K562 (cell line): ENCODE data around the gene KAZN. TPM values are rescaled to one million over a fixed set of nuclear protein-coding genes. Genes with fewer than 3 reads are reported as not detected.

Experiments used
- ATAC-seq: fragments of 200-7000 bp; cut with Tn5 transposase; 3 replicates; pipeline ENCODE4 v1.9.1; 2020; ENCODE audit warnings: moderate library complexity
- BruUV-seq: library from RNA; stranded (reverse); fragments of 400-500 nt; replicated peaks from 2 replicates; lab custom pipeline; 2021; lab: Mats Ljungman, UMichigan
- CTCF ChIA-PET: fragments of 300-600 bp; formaldehyde crosslinking; extraction: SDS; loops from one replicate; lab custom pipeline; 2021; ENCODE audit warnings: low intra/inter-chr PET ratio; lab: Yijun Ruan, JAX
- POLR2A ChIA-PET: fragments of 300-600, 350-650 bp; sonication (Branson Sonifier 250); formaldehyde crosslinking; extraction: SDS; loops from one replicate; lab custom pipeline; 2021; ENCODE audit warnings: antibody characterized with exemption, inconsistent platforms; lab: Yijun Ruan, JAX
- DNase-seq, 4 experiments: peaks; one replicate each; pipeline versions ENCODE4 v3.0.0 to v3.0.0-alpha.2; 2011 to 2018; ENCODE audit warnings: low spot score in 3 of 4, mixed read lengths in 3 of 4; ENCODE audit errors: extremely low read depth in 1 of 4
- FAIRE-seq: peaks from 2 replicates; lab custom pipeline; 2011; peaks lifted over from hg19 to GRCh38; lab: Jason Lieb, UNC
- H2AFZ ChIP-seq: 2 replicates; pipeline ENCODE4 v1.6.0; 2011; ENCODE audit warnings: low read depth, low read length, control low read depth, inconsistent platforms
- H3K27ac ChIP-seq: fragments of 200-600 bp; 3 replicates; pipeline ENCODE4 v1.8.0; 2011; ENCODE audit warnings: low read depth, mild to moderate bottlenecking, control low read depth, inconsistent platforms, low read length, moderate library complexity, mixed read lengths; ENCODE audit errors: extremely low read depth
- H3K27me3 ChIP-seq, 2 experiments: fragments of 300-600 bp in 1 of 2; 2 replicates in 1 of 2; 3 replicates in 1 of 2; pipeline versions ENCODE4 v1.6.0 to v1.8.0; 2011; ENCODE audit warnings: inconsistent platforms in 2 of 2, low read length in 2 of 2, mild to moderate bottlenecking in 1 of 2, mixed read lengths in 1 of 2, moderate library complexity in 1 of 2; ENCODE audit not compliant: control insufficient read depth in 2 of 2, insufficient read depth in 2 of 2
- H3K36me3 ChIP-seq: fragments of 300-600 bp; 3 replicates; pipeline ENCODE4 v1.8.0; 2011; ENCODE audit warnings: mild to moderate bottlenecking, low read length, inconsistent platforms; ENCODE audit not compliant: control insufficient read depth, insufficient read depth
- H3K4me1 ChIP-seq, 2 experiments: fragments of 200-600 bp in 1 of 2; replicated peaks in 1 of 2; 2 replicates in 1 of 2; 3 replicates in 1 of 2; pipeline versions ENCODE4 v1.5.1 to v1.8.0; 2011; ENCODE audit warnings: inconsistent platforms in 2 of 2, low read length in 2 of 2, mild to moderate bottlenecking in 1 of 2, mixed read lengths in 1 of 2, moderate library complexity in 1 of 2; ENCODE audit not compliant: control insufficient read depth in 2 of 2, insufficient read depth in 2 of 2
- H3K4me2 ChIP-seq: 2 replicates; pipeline ENCODE4 v1.6.1; 2011; ENCODE audit warnings: low read length, control low read depth, inconsistent platforms, mixed read lengths; ENCODE audit not compliant: insufficient read depth
- H3K4me3 ChIP-seq: fragments of 200-600 bp; sonication (generic), shearing (Covaris generic); 2 replicates; pipeline ENCODE4 v1.5.1; 2016; ENCODE audit warnings: control low read depth, inconsistent platforms
- H3K79me2 ChIP-seq: fragments of 200-600 bp; 3 replicates; pipeline ENCODE4 v1.8.0; 2011; ENCODE audit warnings: low read length, inconsistent platforms; ENCODE audit not compliant: control insufficient read depth, insufficient read depth
- H3K9ac ChIP-seq, 2 experiments: 2 replicates each; pipeline versions ENCODE4 v1.6.0 to v1.6.1; 2011; ENCODE audit warnings: low read depth in 2 of 2, low read length in 2 of 2, control low read depth in 1 of 2, inconsistent platforms in 1 of 2, mild to moderate bottlenecking in 1 of 2, mixed read lengths in 1 of 2; ENCODE audit not compliant: insufficient read depth in 1 of 2
- H3K9me1 ChIP-seq: one replicate; pipeline ENCODE4 v1.6.0; 2011; ENCODE audit warnings: inconsistent platforms, mild to moderate bottlenecking, low read length, moderate library complexity; ENCODE audit not compliant: control insufficient read depth, insufficient read depth
- H3K9me3 ChIP-seq: replicated peaks from 2 replicates; pipeline ENCODE4 v1.5.1; 2011; ENCODE audit warnings: low read depth, low read length, inconsistent platforms; ENCODE audit not compliant: control insufficient read depth, insufficient read depth
- H4K20me1 ChIP-seq: replicated peaks from 2 replicates; pipeline ENCODE4 v1.6.1; 2011; ENCODE audit warnings: low read length, inconsistent platforms, mixed read lengths; ENCODE audit not compliant: control insufficient read depth, insufficient read depth
- CTCF ChIP-seq, 3 experiments: IDR thresholded peaks in 2 of 3; conservative IDR thresholded peaks in 1 of 3; 2 replicates each; pipeline ENCODE4 v1.5.1; 2011 to 2012; ENCODE audit warnings: low read length in 3 of 3, mild to moderate bottlenecking in 3 of 3, control low read depth in 2 of 3, improper control_type of control experiment in 1 of 3, inconsistent platforms in 1 of 3, low read depth in 1 of 3, mixed read lengths in 1 of 3, moderate library complexity in 1 of 3; ENCODE audit not compliant: insufficient read depth in 2 of 3
- MEIS2 ChIP-seq: fragments of 450-650 bp; IDR thresholded peaks from 2 replicates; pipeline ENCODE4 v1.6.1; 2014; ENCODE audit warnings: mild to moderate bottlenecking; ENCODE audit not compliant: partially characterized antibody
- MNT ChIP-seq, 2 experiments: fragments of 450-650 bp; conservative IDR thresholded peaks; 2 replicates each; pipeline ENCODE4 v1.6.1; 2017; ENCODE audit warnings: mild to moderate bottlenecking in 2 of 2, moderate library complexity in 2 of 2
- RAD21 ChIP-seq, 2 experiments: fragments of 250-450 bp in 1 of 2; fragments of 450-650 bp in 1 of 2; sonication (Bioruptor Pico) in 1 of 2; formaldehyde crosslinking in 1 of 2; IDR thresholded peaks in 1 of 2; conservative IDR thresholded peaks in 1 of 2; 2 replicates each; pipeline versions ENCODE4 v1.4.0 to v1.8.0; 2020 to 2022; ENCODE audit warnings: mild to moderate bottlenecking in 2 of 2, moderate library complexity in 1 of 2
- SIN3A ChIP-seq, 2 experiments: fragments of 150-350 bp in 1 of 2; IDR thresholded peaks; 2 replicates each; pipeline ENCODE4 v1.6.1; 2011 to 2016; ENCODE audit warnings: borderline replicate concordance in 2 of 2, low read depth in 2 of 2, low read length in 2 of 2, mild to moderate bottlenecking in 2 of 2, moderate library complexity in 2 of 2; ENCODE audit not compliant: control insufficient read depth in 1 of 2
- TAF7 ChIP-seq: fragments of 450-650 bp; IDR thresholded peaks from 2 replicates; pipeline ENCODE4 v1.6.1; 2016; ENCODE audit warnings: missing genetic modification characterization, missing compliant biosample characterization
- ZNF184 ChIP-seq: sonication (generic); formaldehyde crosslinking; IDR thresholded peaks from 2 replicates; pipeline ENCODE4 v1.5.0; 2020; ENCODE audit warnings: missing genetic modification reagents
- ZNF224 ChIP-seq: sonication (generic); formaldehyde crosslinking; IDR thresholded peaks from 2 replicates; pipeline ENCODE4 v1.8.0; 2022; ENCODE audit warnings: mild to moderate bottlenecking, missing genetic modification reagents
- WGBS: fragments of 100-300 bp; shearing (Covaris generic); methylation state at CpG from one replicate; pipeline ENCODE4 v1.1.6; 2016; ENCODE audit warnings: low coverage, mixed read lengths; ENCODE audit not compliant: insufficient coverage; ENCODE audit errors: missing lambda C conversion rate; 5-methylcytosine and 5-hydroxymethylcytosine counted together
- in situ Hi-C: fragments of 300-500 bp; cut with MboI; formaldehyde crosslinking; loops from 4 replicates; pipeline ENCODE4 v1.15.0; 2018; ENCODE audit warnings: inconsistent platforms, mixed read lengths
- intact Hi-C: fragments of 100-400 bp; cut with micrococcal nuclease; formaldehyde crosslinking; loops from 2 replicates; pipeline ENCODE4 v1.14.2; 2022
- polyA plus RNA-seq, 8 experiments: library from polyadenylated mRNA; depleted of rRNA in 4 of 8; stranded (reverse) in 5 of 8; unstranded in 3 of 8; fragments of >200 nt; fragmentation: Nextera tagmentation in 2 of 8; fragmentation: Illumina TruSeq in 1 of 8; extraction: Ambion mirVana in 2 of 8; extraction: Trizol in 1 of 8; gene quantifications; 2 replicates each; pipeline versions ENCODE4 v1.2.1 to v1.2.3, GENCODE V29; 2011 to 2014; ENCODE audit warnings: inconsistent platforms in 1 of 8, missing spikeins in 1 of 8
- total RNA-seq, 7 experiments: library from RNA; depleted of rRNA in 6 of 7; stranded (reverse); fragments of >200 nt in 6 of 7; fragmentation: Illumina TruSeq in 2 of 7; extraction: Trizol in 2 of 7; gene quantifications; 2 replicates each; pipeline versions ENCODE4 v1.2.1 to v1.2.3, GENCODE V29; 2011 to 2021; ENCODE audit warnings: low replicate concordance in 1 of 7

The KAZN gene
- total and polyA plus RNA-seq, 9 of the 15 experiments (the other 6 are each of a cell fraction or from before 2014, with no cell fraction given) = 2.1 to 21.6 (median 5.4) TPM

GRCh38 chr1:14982029-14982428 lies 383.5 kb downstream of the KAZN start (continued):
- TF ChIP-seq MNT (conservative IDR thresholded peaks at IDR 0.05) (no peak), SIN3A (IDR thresholded peaks at IDR 0.05; ENCODE audit: borderline replicate concordance in 2 of 2, control insufficient read depth in 1 of 2, low read depth in 2 of 2, low read length in 2 of 2) (no peak), CTCF (IDR thresholded peaks at IDR 0.05 in 2 of 3, conservative IDR thresholded peaks at IDR 0.05 in 1 of 3; ENCODE audit: insufficient read depth in 2 of 3, low read depth in 1 of 3, low read length in 3 of 3) (no peak), TAF7 (tag) (no peak), MEIS2 (no peak)

- CTCF ChIA-PET = no interaction called here
- in situ Hi-C loops = no loop called here
- FAIRE-seq = peak; percentile 84
- TF ChIP-seq ZNF224 = no peak
- peak in 1 of 2 experiments; percentile 45; a peak in 2 of 4 replicates for TF ChIP-seq RAD21 (CRISPR knock-in tag; conservative IDR thresholded peaks at IDR 0.05 in 1 of 2, IDR thresholded peaks at IDR 0.05 in 1 of 2)
- no peak for TF ChIP-seq ZNF184 (CRISPR knock-in tag)
- TF ChIP-seq CTCF (IDR thresholded peaks at IDR 0.05 in 2 of 3, conservative IDR thresholded peaks at IDR 0.05 in 1 of 3; ENCODE audit: insufficient read depth in 2 of 3, low read depth in 1 of 3, low read length in 3 of 3) = peak; percentile 60 to 73 (median 61)
Observed at GRCh38 chr1:14983277-14983676, 384.8 kb downstream of the KAZN start.

More at GRCh38 chr1:14983277-14983676, 384.8 kb downstream of the KAZN start:
- Histone ChIP-seq H3K4me3 (no peak overlapping the region), H4K20me1 (peaks cover 15% of the 10 kb centered on the region), H2AFZ (no peak overlapping the region), H3K9me3 (no peaks in the 10 kb centered on the region), H3K4me1 (peaks cover 4 to 12% of the 10 kb centered on the region in 2 experiments; a peak in 4 of 5 replicates), H3K9ac (no peak overlapping the region), H3K79me2 (no peaks in the 10 kb centered on the region), H3K36me3 (no peaks in the 10 kb centered on the region), H3K9me1 (peaks cover 3% of the 10 kb centered on the region), H3K27ac (no peak overlapping the region), H3K27me3 (no peaks in the 10 kb centered on the region), H3K4me2 (no peak overlapping the region)
- POLR2A ChIA-PET = interaction anchor here (0.6 to 1.2 kb wide), 3 partner anchors 9 to 254 kb away, joined by 3 to 4 read pairs (median 3); no protein-coding TSS in a partner anchor
- WGBS = 83% methylated on average over 13 of the region's 13 CpGs
- intact Hi-C loops = no loop called here
- peak; percentile 77 for ATAC-seq
- DNase-seq = peak; percentile 34 to 49 (median 42)
- BruUV-seq = no TSS peak
